Activated B cell treated with CpG ODN at 0.5 μM for 24 hours (primary cell): ENCODE data around the gene ADI1. TPM values are rescaled to one million over a fixed set of nuclear protein-coding genes. Genes with fewer than 3 reads are reported as not detected.

ENCODE experiments used
- ATAC-seq: fragments of 200-7000 bp; cut with Tn5 transposase; one replicate; pipeline ENCODE4 v1.10.0; 2021; ENCODE audit warnings: low read depth, mild to moderate bottlenecking, moderate library complexity
- CTCF ChIA-PET: fragments of 350-600 bp; sonication (Branson Sonifier 250); formaldehyde crosslinking; loops from one replicate; lab custom pipeline; 2021; ENCODE audit warnings: antibody characterized with exemption; lab: Charles Lee
- POLR2A ChIA-PET: fragments of 350-600 bp; sonication (Branson Sonifier 250); formaldehyde crosslinking; loops from one replicate; lab custom pipeline; 2021; ENCODE audit warnings: antibody characterized with exemption; lab: Charles Lee
- DNase-seq: peaks from one replicate; pipeline ENCODE4 v3.0.0; 2022
- H3K27ac Mint-ChIP-seq: one replicate; pipeline ENCODE4 v1.8.0; 2020; ENCODE audit warnings: mixed read lengths
- H3K27me3 Mint-ChIP-seq: one replicate; pipeline ENCODE4 v1.8.0; 2021; ENCODE audit warnings: mixed read lengths
- H3K36me3 Mint-ChIP-seq: one replicate; pipeline ENCODE4 v1.8.0; 2021; ENCODE audit warnings: low read depth, mixed read lengths
- H3K4me1 Mint-ChIP-seq: one replicate; pipeline ENCODE4 v1.8.0; 2021; ENCODE audit warnings: mixed read lengths
- H3K4me3 Mint-ChIP-seq: one replicate; pipeline ENCODE4 v1.8.0; 2020; ENCODE audit warnings: mild to moderate bottlenecking, mixed read lengths
- H3K9me3 Mint-ChIP-seq: one replicate; pipeline ENCODE4 v1.8.0; 2020; ENCODE audit warnings: mixed read lengths
- intact Hi-C: fragments of 100-400 bp; cut with micrococcal nuclease; formaldehyde crosslinking; loops from one replicate; pipeline ENCODE4 v1.15.1; 2024
- total RNA-seq: library from RNA; stranded (reverse); gene quantifications from 2 replicates; pipeline ENCODE4 v1.2.3, GENCODE V29; 2022
- TF ChIP-seq, protein P1 (sequence below): fragments of 200-600 bp; IDR thresholded peaks from one replicate; pipeline ENCODE4 v1.8.0; 2022; ENCODE audit warnings: antibody characterized with exemption, mild to moderate bottlenecking

Gene ADI1, protein sequence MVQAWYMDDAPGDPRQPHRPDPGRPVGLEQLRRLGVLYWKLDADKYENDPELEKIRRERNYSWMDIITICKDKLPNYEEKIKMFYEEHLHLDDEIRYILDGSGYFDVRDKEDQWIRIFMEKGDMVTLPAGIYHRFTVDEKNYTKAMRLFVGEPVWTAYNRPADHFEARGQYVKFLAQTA
- 19.2 and 20.5 TPM in 2 replicates for total RNA-seq

DNA sequence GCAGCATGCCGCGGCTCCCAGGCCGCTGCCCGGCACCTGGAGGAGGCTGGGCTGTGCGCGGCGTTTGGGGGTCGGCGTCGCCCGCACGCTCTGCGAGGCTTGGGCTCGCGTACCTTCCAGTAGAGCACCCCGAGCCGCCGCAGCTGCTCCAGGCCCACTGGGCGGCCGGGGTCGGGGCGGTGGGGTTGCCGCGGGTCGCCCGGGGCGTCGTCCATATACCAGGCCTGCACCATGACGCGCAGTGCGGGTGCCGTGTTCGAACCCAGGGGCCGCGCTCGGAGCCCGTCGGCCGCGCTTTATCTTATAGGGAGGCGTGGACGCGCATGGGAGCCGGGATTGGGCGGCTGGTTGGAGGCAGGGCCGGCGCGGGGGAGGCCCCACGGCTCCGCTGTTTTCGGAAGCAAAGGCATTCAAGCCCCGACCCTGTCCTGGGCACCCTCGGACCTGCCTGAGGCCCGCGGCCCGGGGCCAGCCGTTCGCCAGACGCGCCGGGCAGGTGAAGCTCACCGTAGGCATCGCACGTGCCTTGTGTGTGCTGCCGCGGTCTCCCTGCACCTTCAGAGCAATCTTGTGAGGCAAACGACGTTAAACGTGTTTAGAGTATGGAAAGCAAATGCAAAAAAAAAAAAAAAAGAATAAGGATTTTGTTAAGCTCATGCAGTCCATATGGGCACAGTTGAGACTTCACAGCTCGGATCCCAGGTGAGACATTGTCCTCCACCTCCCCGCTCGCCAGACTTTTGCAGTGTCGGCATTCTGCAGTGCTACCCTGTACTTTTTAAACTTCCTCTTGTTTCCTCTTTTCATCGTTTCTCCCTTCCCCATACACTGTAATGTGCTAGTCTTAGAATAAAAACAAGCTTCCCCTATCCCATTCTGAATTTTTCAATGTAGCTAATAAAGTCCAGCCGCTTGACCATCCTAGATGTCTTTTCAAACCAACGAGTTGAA lies at the start of gene ADI1:
Gene ADI1 (minus strand): TSS at position 277 of the 951 bp plus-strand sequence. CDS start 44 bp downstream, at position 233.
- H3K4me1 Mint-ChIP-seq, result peaks cover 35% of the 10 kb centered on the region
- DNase-seq (peak; percentile 74), ATAC-seq (peak; percentile 69)
- peaks cover 19% of the 10 kb centered on the region for H3K36me3 Mint-ChIP-seq
- TF ChIP-seq, protein P1, sequence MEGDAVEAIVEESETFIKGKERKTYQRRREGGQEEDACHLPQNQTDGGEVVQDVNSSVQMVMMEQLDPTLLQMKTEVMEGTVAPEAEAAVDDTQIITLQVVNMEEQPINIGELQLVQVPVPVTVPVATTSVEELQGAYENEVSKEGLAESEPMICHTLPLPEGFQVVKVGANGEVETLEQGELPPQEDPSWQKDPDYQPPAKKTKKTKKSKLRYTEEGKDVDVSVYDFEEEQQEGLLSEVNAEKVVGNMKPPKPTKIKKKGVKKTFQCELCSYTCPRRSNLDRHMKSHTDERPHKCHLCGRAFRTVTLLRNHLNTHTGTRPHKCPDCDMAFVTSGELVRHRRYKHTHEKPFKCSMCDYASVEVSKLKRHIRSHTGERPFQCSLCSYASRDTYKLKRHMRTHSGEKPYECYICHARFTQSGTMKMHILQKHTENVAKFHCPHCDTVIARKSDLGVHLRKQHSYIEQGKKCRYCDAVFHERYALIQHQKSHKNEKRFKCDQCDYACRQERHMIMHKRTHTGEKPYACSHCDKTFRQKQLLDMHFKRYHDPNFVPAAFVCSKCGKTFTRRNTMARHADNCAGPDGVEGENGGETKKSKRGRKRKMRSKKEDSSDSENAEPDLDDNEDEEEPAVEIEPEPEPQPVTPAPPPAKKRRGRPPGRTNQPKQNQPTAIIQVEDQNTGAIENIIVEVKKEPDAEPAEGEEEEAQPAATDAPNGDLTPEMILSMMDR, result no peak
- H3K4me3 Mint-ChIP-seq, result peak within 1 kb of the TSS; percentile 85
- CTCF ChIA-PET, result no interaction called here
- POLR2A ChIA-PET, result interaction anchor here (0.7 to 3.5 kb wide), 10 partner anchors 15 to 141 kb away, joined by 3 to 64 read pairs (median 4); partner anchors contain the start of genes EIPR1, RNASEH1, RPS7 and TRAPPC12
- H3K27me3 Mint-ChIP-seq, result no peaks in the 10 kb centered on the region
- peaks cover 8% of the 10 kb centered on the region for H3K9me3 Mint-ChIP-seq
- peak within 1 kb of the TSS; percentile 91 for H3K27ac Mint-ChIP-seq
- intact Hi-C loops, result loop anchor here (1.0 to 2.0 kb wide), 6 partner anchors 17 to 140 kb away; partner anchors contain the start of genes RNASEH1, RPS7 and TRAPPC12

DNA sequence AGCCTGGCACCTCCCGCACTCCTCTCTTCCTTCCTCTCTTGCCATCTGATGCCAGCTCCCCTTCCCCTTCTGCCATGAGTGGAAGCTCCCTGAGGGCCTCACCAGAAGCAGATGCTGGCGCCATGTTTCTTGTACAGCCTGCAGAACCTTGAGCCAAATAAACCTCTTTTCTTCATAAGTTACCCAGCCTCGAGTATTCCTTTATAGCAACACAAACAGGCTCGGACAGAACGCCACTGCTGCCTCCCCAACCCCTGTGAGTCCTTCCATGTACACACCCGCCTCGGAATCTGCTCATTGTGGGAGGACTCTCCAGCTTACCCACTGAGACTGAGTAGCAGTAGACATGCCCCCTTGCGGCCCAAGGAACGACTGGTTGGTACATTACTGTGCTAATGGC lies 47.5 kb upstream of the ADI1 start:
- H3K9me3 Mint-ChIP-seq, result no peaks in the 10 kb centered on the region
- no peak overlapping the region for H3K4me3 Mint-ChIP-seq
- intact Hi-C loops, result no loop called here
- no peak for DNase-seq
- peaks cover 31% of the 10 kb centered on the region for H3K4me1 Mint-ChIP-seq
- no peaks in the 10 kb centered on the region for H3K36me3 Mint-ChIP-seq
- peak overlapping the region; percentile 65 for H3K27ac Mint-ChIP-seq
- ATAC-seq, result no peak
- CTCF ChIA-PET, result no interaction called here
- TF ChIP-seq, protein P1, result no peak
- POLR2A ChIA-PET, result no interaction called here
- H3K27me3 Mint-ChIP-seq, result no peaks in the 10 kb centered on the region

DNA sequence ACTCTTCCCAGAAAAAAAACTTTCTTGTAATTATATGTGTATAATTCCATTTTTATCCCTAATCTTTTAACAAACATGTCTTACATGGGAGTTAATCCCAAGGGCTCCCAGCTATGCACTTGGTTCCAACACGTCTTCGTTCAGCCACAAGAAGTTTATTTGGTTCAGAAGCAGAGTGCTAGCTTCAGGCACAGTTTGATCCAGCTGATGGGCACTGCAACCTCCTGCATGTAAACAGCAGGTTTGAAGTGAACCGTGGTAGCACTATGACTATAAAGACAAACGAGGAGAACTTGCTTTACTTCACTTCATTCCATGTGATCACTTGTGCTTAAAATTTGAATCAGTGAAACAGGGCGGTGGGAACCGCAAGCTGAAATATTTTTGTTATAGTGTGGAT lies 45.8 kb upstream of the ADI1 start:
- TF ChIP-seq, protein P1, result no peak
- H3K4me1 Mint-ChIP-seq, result peaks cover 44% of the 10 kb centered on the region
- H3K27ac Mint-ChIP-seq, result peak overlapping the region; percentile 94
- H3K36me3 Mint-ChIP-seq, result peaks cover 10% of the 10 kb centered on the region
- no peak for DNase-seq
- H3K27me3 Mint-ChIP-seq, result no peaks in the 10 kb centered on the region
- no peak overlapping the region for H3K4me3 Mint-ChIP-seq
- no peaks in the 10 kb centered on the region for H3K9me3 Mint-ChIP-seq
- ChIA-PET CTCF (no interaction called here), POLR2A (interaction anchor here (1.0 kb wide), 1 partner anchor 45 kb away, joined by 5 read pairs; the partner anchor contains the start of gene ADI1)
- intact Hi-C loops, result no loop called here
- ATAC-seq, result no peak

GRCh38 chr2:3563521-3563976 lies 44.2 kb upstream of the ADI1 start:
- POLR2A ChIA-PET, result interaction anchor here (0.7 to 1.5 kb wide), 8 partner anchors 10 to 45 kb away, joined by 3 to 8 read pairs (median 5); partner anchors contain the start of gene RPS7
- TF ChIP-seq, protein P1, result no peak
- Mint-ChIP-seq H3K27me3 (no peaks in the 10 kb centered on the region), H3K4me1 (peaks cover 55% of the 10 kb centered on the region), H3K9me3 (no peaks in the 10 kb centered on the region), H3K4me3 (peak overlapping the region; percentile 75), H3K27ac (peak overlapping the region; percentile 94), H3K36me3 (peaks cover 20% of the 10 kb centered on the region)
- ATAC-seq (peak; percentile 41), DNase-seq (no peak)
- CTCF ChIA-PET, result no interaction called here
- intact Hi-C loops, result loop anchor here (1.0 kb wide), 1 partner anchor 12 kb away; the partner anchor contains the start of gene RPS7
